ENCODE measurements around the gene IZUMO1. TPM values are rescaled to one million over a fixed set of nuclear protein-coding genes. Genes with fewer than 3 reads are reported as not detected.
A peak's percentile ranks its signal among the peaks of the same experiment; 100 is the strongest.

The IZUMO1 gene
- total and polyA plus RNA-seq, 2 of the 13 experiments (the other 11 are each of a cell fraction or from before 2014, with no cell fraction given), result 0.07 to 0.22 TPM

- Histone ChIP-seq H3K4me3 (replicated peaks in 1 of 3; ENCODE audit: insufficient read depth in 1 of 3, low read depth in 2 of 3, low read length in 3 of 3) (peak within 1 kb of the TSS; percentile 68 to 85 (median 76)), H3K27me3 (ENCODE audit: control insufficient read depth in 1 of 2, insufficient read depth in 2 of 2, low read length in 2 of 2) (no peaks in the 10 kb centered on the region; a peak in 1 of 5 replicates), H3K4me2 (ENCODE audit: low read depth, low read length) (peak within 1 kb of the TSS; percentile 99), H3K36me3 (replicated peaks in 1 of 2; ENCODE audit: control insufficient read depth in 1 of 2, insufficient read depth in 2 of 2, low read length in 2 of 2) (no peaks in the 10 kb centered on the region), H4K20me1 (ENCODE audit: insufficient read depth, low read length) (no peaks in the 10 kb centered on the region), H3K9me3 (ENCODE audit: low read length) (no peaks in the 10 kb centered on the region), H2AFZ (ENCODE audit: low read length) (no peak within 1 kb of the TSS), H3K27ac (ENCODE audit: extremely low read length, insufficient read depth, low read length) (peak within 1 kb of the TSS; percentile 74), H3K9ac (ENCODE audit: insufficient read depth, low read depth, low read length) (peak within 1 kb of the TSS; percentile 81), H3K79me2 (ENCODE audit: insufficient read depth, low read length) (peaks cover 3% of the 10 kb centered on the region), H3K4me1 (ENCODE audit: insufficient read depth, low read length) (peaks cover 56% of the 10 kb centered on the region)
- intact Hi-C loops (cut with micrococcal nuclease; ENCODE audit: unreplicated experiment), result no loop called here
- WGBS (ENCODE audit: low lambda C conversion rate), result 27% methylated on average over 13 of the region's 33 CpGs
- POLR2A ChIA-PET, result interaction anchor here (1.0 to 6.3 kb wide), 3 partner anchors 9 to 50 kb away, joined by 3 to 40 read pairs (median 6); no protein-coding TSS in a partner anchor
- in situ Hi-C loops (cut with HindIII; ENCODE audit: extremely low pct_ligation_motif_present, low pct_unique_long_range_greater_than_20kb), result no loop called here
- CTCF ChIA-PET (ENCODE audit: low intra/inter-chr PET ratio, low total read pairs), result no interaction called here
- FAIRE-seq (no peak), ATAC-seq (peak; percentile 48), DNase-seq (ENCODE audit: low spot score) (no peak)
- BruUV-seq (replicated peaks), result no TSS peak
- TF ChIP-seq ZNF343 (CRISPR knock-in tag; IDR thresholded peaks at IDR 0.05) (0 out of 2 replicates have a peak, but pooled peaks have one; percentile 44), FOXA1 (IDR thresholded peaks at IDR 0.05) (no peak), FOXA1 (CRISPR knock-in tag; IDR thresholded peaks at IDR 0.05) (no peak), ZMYM4 (CRISPR knock-in tag; IDR thresholded peaks at IDR 0.05) (no peak), ZBTB26 (CRISPR knock-in tag; IDR thresholded peaks at IDR 0.05; ENCODE audit: borderline replicate concordance) (no peak), ZNF770 (CRISPR knock-in tag; IDR thresholded peaks at IDR 0.05) (no peak; the same call in 1 of the 2 replicates), CEBPG (CRISPR knock-in tag; IDR thresholded peaks at IDR 0.05) (no peak), ZNF121 (CRISPR knock-in tag; IDR thresholded peaks at IDR 0.05) (no peak), ZNF709 (CRISPR knock-in tag; IDR thresholded peaks at IDR 0.05) (0 out of 2 replicates have a peak, but pooled peaks have one; percentile 2), KAT7 (CRISPR knock-in tag; IDR thresholded peaks at IDR 0.05; ENCODE audit: borderline replicate concordance) (0 out of 2 replicates have a peak, but pooled peaks have one; percentile 35), SNAPC5 (CRISPR knock-in tag; IDR thresholded peaks at IDR 0.05; ENCODE audit: borderline replicate concordance) (no peak), ZBTB7A (CRISPR knock-in tag; IDR thresholded peaks at IDR 0.05) (no peak), CCDC6 (CRISPR knock-in tag; IDR thresholded peaks at IDR 0.05) (no peak), SOX13 (IDR thresholded peaks at IDR 0.05) (no peak), SOX13 (CRISPR knock-in tag; conservative IDR thresholded peaks at IDR 0.05 in 1 of 2, IDR thresholded peaks at IDR 0.05 in 1 of 2) (no peak), REL (CRISPR knock-in tag; conservative IDR thresholded peaks at IDR 0.05) (no peak), ZEB1 (IDR thresholded peaks at IDR 0.05; ENCODE audit: insufficient replicate concordance, low read depth) (no peak), STAT6 (CRISPR knock-in tag; IDR thresholded peaks at IDR 0.05; ENCODE audit: borderline replicate concordance) (no peak), RBAK (CRISPR knock-in tag; IDR thresholded peaks at IDR 0.05) (no peak)
These were observed 27.2 kb downstream of the IZUMO1 start, which contains the start of gene MAMSTR for GRCh38 chr19:48719263-48720171. TSS of gene MAMSTR (minus strand) at chr19:48719725. CDS start at chr19:48719031, 694 bp downstream.

All from HepG2 (cell line).